HepG2 (cell line): Measurements from ENCODE around the gene PRPSAP1. TPM values are rescaled to one million over a fixed set of nuclear protein-coding genes. Genes with fewer than 3 reads are reported as not detected.

Experiments
- ARHGAP35 ChIP-seq: sonication (generic); formaldehyde crosslinking; IDR thresholded peaks from 2 replicates; pipeline ENCODE4 v1.9.0; 2022; ENCODE audit warnings: mild to moderate bottlenecking, inconsistent platforms, moderate library complexity, missing genetic modification reagents, borderline replicate concordance
- ATF7 ChIP-seq, 2 experiments: fragments of 450-650 bp in 1 of 2; sonication (generic) in 1 of 2; formaldehyde crosslinking in 1 of 2; IDR thresholded peaks; 2 replicates each; pipeline versions ENCODE4 v1.4.0 to v1.6.1; 2016 to 2020; ENCODE audit warnings: antibody characterized with exemption in 1 of 2, mild to moderate bottlenecking in 1 of 2, missing genetic modification reagents in 1 of 2
- CAMTA2 ChIP-seq: sonication (generic); formaldehyde crosslinking; IDR thresholded peaks from 2 replicates; pipeline ENCODE4 v1.4.0; 2020; ENCODE audit warnings: mild to moderate bottlenecking, missing genetic modification reagents, borderline replicate concordance
- CBX1 ChIP-seq: IDR thresholded peaks from one replicate; pipeline ENCODE4 v1.6.1; 2016; ENCODE audit warnings: antibody characterized with exemption, low read depth
- HDAC6 ChIP-seq: fragments of 200-600 bp; sonication (generic); IDR thresholded peaks from 2 replicates; pipeline ENCODE4 v1.7.0; 2017; ENCODE audit warnings: mild to moderate bottlenecking, antibody characterized with exemption, low read length, low read depth
- JARID2 ChIP-seq: sonication (generic); formaldehyde crosslinking; IDR thresholded peaks from 2 replicates; pipeline ENCODE4 v1.8.1; 2023; ENCODE audit warnings: missing genetic modification reagents, inconsistent platforms; ENCODE audit not compliant: insufficient replicate concordance
- JUN ChIP-seq: sonication (generic); formaldehyde crosslinking; IDR thresholded peaks from 2 replicates; pipeline ENCODE4 v1.4.0; 2020; ENCODE audit warnings: mild to moderate bottlenecking, missing genetic modification reagents
- JUNB ChIP-seq: sonication (generic); formaldehyde crosslinking; IDR thresholded peaks from 2 replicates; pipeline ENCODE4 v1.8.0; 2022; ENCODE audit warnings: missing genetic modification reagents, mild to moderate bottlenecking, borderline replicate concordance
- KDM5A ChIP-seq: fragments of 200-600 bp; sonication (generic); IDR thresholded peaks from 2 replicates; pipeline ENCODE4 v1.7.0; 2018; ENCODE audit warnings: antibody characterized with exemption, mild to moderate bottlenecking, low read length, borderline replicate concordance
- MTF1 ChIP-seq: sonication (generic); formaldehyde crosslinking; IDR thresholded peaks from 2 replicates; pipeline ENCODE4 v1.5.0; 2020; ENCODE audit warnings: missing genetic modification reagents
- RBFOX2 ChIP-seq: fragments of 200-400 bp; formaldehyde crosslinking; IDR thresholded peaks from 2 replicates; pipeline ENCODE4 v1.6.1; 2017; ENCODE audit warnings: low read depth, mild to moderate bottlenecking, low read length
- RBM39 ChIP-seq: fragments of 200-400 bp; formaldehyde crosslinking; IDR thresholded peaks from one replicate; pipeline ENCODE4 v1.6.1; 2018; ENCODE audit warnings: antibody characterized with exemption, mild to moderate bottlenecking, low read depth, low read length; ENCODE audit not compliant: poor library complexity, severe bottlenecking
- ZFP91 ChIP-seq: sonication (generic); formaldehyde crosslinking; IDR thresholded peaks from 2 replicates; pipeline ENCODE4 v1.9.0; 2022; ENCODE audit warnings: missing genetic modification reagents, mild to moderate bottlenecking, borderline replicate concordance
- ZNF256 ChIP-seq: sonication (generic); formaldehyde crosslinking; conservative IDR thresholded peaks from 2 replicates; pipeline ENCODE4 v1.4.0; 2020; ENCODE audit warnings: missing genetic modification reagents
- ZNF282 ChIP-seq: fragments of 450-650 bp; IDR thresholded peaks from 2 replicates; pipeline ENCODE4 v1.6.1; 2018; ENCODE audit not compliant: partially characterized antibody
- ZNF614 ChIP-seq: IDR thresholded peaks from 2 replicates; pipeline ENCODE4 v1.6.1; 2018; ENCODE audit warnings: missing biosample characterization, missing genetic modification reagents, inconsistent platforms, borderline replicate concordance
- ZNF616 ChIP-seq: sonication (generic); formaldehyde crosslinking; IDR thresholded peaks from 2 replicates; pipeline ENCODE4 v1.5.0; 2020; ENCODE audit warnings: low read depth, mild to moderate bottlenecking, missing genetic modification reagents
- ZNF766 ChIP-seq: sonication (generic); formaldehyde crosslinking; IDR thresholded peaks from 2 replicates; pipeline ENCODE4 v1.5.0; 2020; ENCODE audit warnings: missing genetic modification reagents, borderline replicate concordance
- ZNF784 ChIP-seq: sonication (generic); formaldehyde crosslinking; IDR thresholded peaks from 2 replicates; pipeline ENCODE4 v1.5.1; 2020; ENCODE audit warnings: missing genetic modification reagents, mild to moderate bottlenecking, borderline replicate concordance
- ZNF891 ChIP-seq: sonication (generic); formaldehyde crosslinking; IDR thresholded peaks from 2 replicates; pipeline ENCODE4 v1.5.0; 2020; ENCODE audit warnings: mild to moderate bottlenecking, missing genetic modification reagents
- polyA plus RNA-seq, 8 experiments: library from polyadenylated mRNA; depleted of rRNA in 3 of 8; stranded (reverse) in 7 of 8; unstranded in 1 of 8; fragments of >200 nt; fragmentation: Illumina TruSeq in 4 of 8; extraction: Trizol in 4 of 8; gene quantifications; 2 replicates each; pipeline versions ENCODE4 v1.2.1 to v1.2.3, GENCODE V29; 2011 to 2016; ENCODE audit warnings: low read depth in 4 of 8, missing spikeins in 1 of 8, mixed read lengths in 1 of 8; ENCODE audit not compliant: insufficient read depth in 1 of 8
- total RNA-seq, 5 experiments: library from RNA; depleted of rRNA; stranded (reverse); fragments of >200 nt; fragmentation: Illumina TruSeq; extraction: Trizol; gene quantifications; 2 replicates each; pipeline ENCODE4 v1.2.3, GENCODE V29; 2016; ENCODE audit warnings: low read depth in 1 of 5
- TF ChIP-seq, protein P1 (sequence below): sonication (generic); formaldehyde crosslinking; IDR thresholded peaks from 2 replicates; pipeline ENCODE4 v1.8.1; 2023; ENCODE audit warnings: mild to moderate bottlenecking, moderate library complexity, missing genetic modification reagents
- TF ChIP-seq, protein P2 (sequence below): sonication (generic); formaldehyde crosslinking; IDR thresholded peaks from 2 replicates; pipeline ENCODE4 v1.5.0; 2020; ENCODE audit warnings: mild to moderate bottlenecking, missing genetic modification reagents

The PRPSAP1 gene
- total and polyA plus RNA-seq, 2 of the 13 experiments (the other 11 are each of a cell fraction or from before 2014, with no cell fraction given), result 91.1 to 314 TPM

GRCh38 chr17:76379646-76380376 is 26.1 kb upstream of the PRPSAP1 start (continued):
- TF ChIP-seq ZNF616 (CRISPR knock-in tag) (0 out of 2 replicates have a peak, but pooled peaks have one; percentile 25), ZNF766 (CRISPR knock-in tag) (no peak), ATF7 (IDR thresholded peaks at IDR 0.05) (no peak), ATF7 (CRISPR knock-in tag; IDR thresholded peaks at IDR 0.05) (no peak), RBFOX2 (peak; percentile 63), JUN (CRISPR knock-in tag) (no peak), CBX1 (no peak), MTF1 (no peak), CAMTA2 (CRISPR knock-in tag) (no peak), HDAC6 (no peak), KDM5A (no peak), ZNF282 (no peak), JUNB (CRISPR knock-in tag) (no peak), ZNF891 (CRISPR knock-in tag) (peak; percentile 60; the same call in 1 of the 2 replicates), ZNF784 (CRISPR knock-in tag) (no peak), ZNF614 (no peak), JARID2 (CRISPR knock-in tag) (no peak), ZNF256 (CRISPR knock-in tag) (no peak), RBM39 (no peak), ARHGAP35 (CRISPR knock-in tag) (no peak), ZFP91 (CRISPR knock-in tag) (no peak)
- TF ChIP-seq, protein P1, sequence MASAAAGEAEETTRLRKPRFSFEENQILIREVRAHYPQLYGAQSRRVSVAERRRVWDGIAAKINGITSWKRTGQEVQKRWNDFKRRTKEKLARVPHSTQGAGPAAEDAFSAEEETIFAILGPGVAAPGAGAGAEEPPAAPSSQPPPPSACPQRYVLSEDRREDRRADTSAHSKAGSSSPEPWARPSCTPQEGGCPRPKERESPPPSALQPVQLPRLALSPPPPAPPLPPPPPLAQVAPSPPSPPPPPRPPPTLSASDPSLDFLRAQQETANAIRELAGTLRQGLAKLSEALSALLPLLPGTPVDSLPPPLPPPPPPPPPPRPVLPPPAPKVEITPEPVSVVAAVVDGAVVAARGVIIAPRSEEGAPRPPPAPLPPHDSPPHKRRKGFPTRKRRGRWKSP (CRISPR knock-in tag), result peak; percentile 40; the same call in 1 of the 2 replicates
- TF ChIP-seq, protein P2, sequence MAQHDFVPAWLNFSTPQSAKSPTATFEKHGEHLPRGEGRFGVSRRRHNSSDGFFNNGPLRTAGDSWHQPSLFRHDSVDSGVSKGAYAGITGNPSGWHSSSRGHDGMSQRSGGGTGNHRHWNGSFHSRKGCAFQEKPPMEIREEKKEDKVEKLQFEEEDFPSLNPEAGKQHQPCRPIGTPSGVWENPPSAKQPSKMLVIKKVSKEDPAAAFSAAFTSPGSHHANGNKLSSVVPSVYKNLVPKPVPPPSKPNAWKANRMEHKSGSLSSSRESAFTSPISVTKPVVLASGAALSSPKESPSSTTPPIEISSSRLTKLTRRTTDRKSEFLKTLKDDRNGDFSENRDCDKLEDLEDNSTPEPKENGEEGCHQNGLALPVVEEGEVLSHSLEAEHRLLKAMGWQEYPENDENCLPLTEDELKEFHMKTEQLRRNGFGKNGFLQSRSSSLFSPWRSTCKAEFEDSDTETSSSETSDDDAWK, result no peak
